IPS-15b (cell line): ENCODE measurements around the gene CLNK.

Experiments
- H3K27me3 ChIP-seq: one replicate; pipeline ENCODE4 v1.6.1; 2013; ENCODE audit warnings: low read length; ENCODE audit not compliant: control insufficient read depth, insufficient read depth
- H3K36me3 ChIP-seq: one replicate; pipeline ENCODE4 v1.6.1; 2013; ENCODE audit warnings: low read length; ENCODE audit not compliant: control insufficient read depth, insufficient read depth
- H3K4me1 ChIP-seq: one replicate; pipeline ENCODE4 v1.6.1; 2013; ENCODE audit warnings: mild to moderate bottlenecking, low read length; ENCODE audit not compliant: control insufficient read depth, insufficient read depth
- H3K4me3 ChIP-seq: one replicate; pipeline ENCODE4 v1.5.1; 2013; ENCODE audit warnings: low read depth, low read length
- H3K9ac ChIP-seq: one replicate; pipeline ENCODE4 v1.6.1; 2013; ENCODE audit warnings: low read depth, mild to moderate bottlenecking, low read length
- H3K9me3 ChIP-seq: one replicate; pipeline ENCODE4 v1.6.1; 2013; ENCODE audit warnings: mild to moderate bottlenecking, low read length; ENCODE audit not compliant: control insufficient read depth, insufficient read depth

The CLNK gene

DNA sequence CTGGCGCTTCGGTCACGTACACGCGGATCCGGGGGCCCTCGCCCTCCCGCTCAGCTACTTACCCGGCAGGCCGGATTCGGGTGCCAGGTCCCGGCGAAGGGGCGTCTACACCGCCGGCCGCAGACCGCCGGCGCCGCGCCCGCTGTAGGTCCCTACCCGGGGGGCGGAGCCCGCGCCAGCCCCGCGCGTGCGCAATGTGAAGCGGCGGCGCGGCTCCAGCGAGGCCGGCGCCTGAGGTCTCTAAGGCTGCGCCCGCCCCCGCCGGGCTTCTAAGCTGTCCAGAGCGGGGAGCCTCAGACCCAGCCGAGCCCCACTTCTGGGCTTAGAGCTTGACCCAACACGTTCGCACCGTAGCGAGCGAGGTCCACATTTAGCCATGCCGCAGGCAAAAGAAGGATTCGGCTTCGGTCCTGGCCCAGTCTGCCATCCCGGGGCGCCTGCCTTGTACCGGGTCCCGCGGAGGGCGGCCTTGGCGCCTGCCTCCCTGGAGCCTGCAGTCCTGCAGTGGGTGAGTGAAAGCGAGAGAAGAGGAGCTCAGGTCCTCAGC lies 227.2 kb downstream of the CLNK start, which contains the start of gene ZNF518B:
ZNF518B (minus strand) TSS at position 172 of the 547 bp plus-strand sequence. CDS start 11,098 bp downstream, outside the sequence.
- peak within 1 kb of the TSS; percentile 72 for H3K4me3 ChIP-seq
- no peak within 1 kb of the TSS for H3K9ac ChIP-seq
- peaks cover 77% of the 10 kb centered on the region for H3K27me3 ChIP-seq
- H3K4me1 ChIP-seq, result peaks cover 8% of the 10 kb centered on the region
- H3K9me3 ChIP-seq, result no peaks in the 10 kb centered on the region
- H3K36me3 ChIP-seq, result no peaks in the 10 kb centered on the region

GRCh38 chr4:10456595-10457254 lies 227.8 kb downstream of the CLNK start:
- no peak overlapping the region for H3K9ac ChIP-seq
- H3K27me3 ChIP-seq, result peaks cover 70% of the 10 kb centered on the region
- H3K4me1 ChIP-seq, result peaks cover 8% of the 10 kb centered on the region
- H3K4me3 ChIP-seq, result peak overlapping the region; percentile 72
- H3K9me3 ChIP-seq, result no peaks in the 10 kb centered on the region
- no peaks in the 10 kb centered on the region for H3K36me3 ChIP-seq

- H3K9me3 ChIP-seq, result no peaks in the 10 kb centered on the region
- H3K27me3 ChIP-seq, result peaks cover 67% of the 10 kb centered on the region
- H3K4me3 ChIP-seq, result peak overlapping the region; percentile 72
- no peaks in the 10 kb centered on the region for H3K36me3 ChIP-seq
- H3K4me1 ChIP-seq, result peaks cover 8% of the 10 kb centered on the region
- H3K9ac ChIP-seq, result no peak overlapping the region
Observed at GRCh38 chr4:10456260-10456594, 228.3 kb downstream of the CLNK start.

DNA sequence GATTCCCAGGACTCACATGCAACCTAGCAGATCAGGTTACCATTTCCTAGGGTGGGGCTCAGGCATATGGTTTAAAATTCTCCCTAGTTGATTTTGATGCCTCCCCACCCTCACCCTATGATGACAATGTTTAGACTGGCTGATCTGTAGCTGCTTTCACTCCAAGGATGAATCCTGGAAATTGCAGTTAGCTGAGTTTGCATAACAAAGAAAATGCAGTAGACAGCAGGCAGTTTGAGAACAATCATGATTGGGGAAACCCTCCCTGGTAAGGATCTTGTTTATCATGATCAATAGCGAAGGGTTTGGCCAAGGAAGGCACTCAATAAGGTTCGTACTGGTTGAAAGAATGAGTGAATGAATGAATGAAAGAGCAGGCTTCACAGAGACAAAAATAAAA lies 229.4 kb downstream of the CLNK start:
- H3K27me3 ChIP-seq, result peaks cover 56% of the 10 kb centered on the region
- H3K4me3 ChIP-seq, result peak overlapping the region; percentile 4
- H3K4me1 ChIP-seq, result peaks cover 8% of the 10 kb centered on the region
- no peaks in the 10 kb centered on the region for H3K9me3 ChIP-seq
- H3K9ac ChIP-seq, result no peak overlapping the region
- H3K36me3 ChIP-seq, result no peaks in the 10 kb centered on the region

DNA sequence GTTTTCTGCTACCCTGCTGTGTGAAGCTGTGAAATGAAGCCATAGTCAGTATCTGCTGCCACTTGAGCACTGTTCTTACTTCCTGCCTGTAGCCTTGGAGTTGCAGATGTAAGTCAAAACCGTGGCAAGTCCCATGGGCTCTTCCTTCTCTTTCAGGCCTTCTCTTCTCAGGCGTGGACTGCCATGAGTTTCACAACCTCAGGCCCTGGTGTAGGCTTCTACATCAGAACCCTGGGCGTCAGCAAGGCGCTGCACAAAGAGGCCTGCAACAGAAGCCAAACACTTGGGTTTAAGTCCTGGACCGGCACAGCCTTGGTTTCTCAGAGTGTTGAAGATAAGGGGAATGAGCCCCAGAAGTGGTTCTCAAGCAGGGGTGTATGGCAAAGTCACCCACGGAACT lies 229.8 kb downstream of the CLNK start:
- peaks cover 53% of the 10 kb centered on the region for H3K27me3 ChIP-seq

GRCh38 chr4:10454121-10454520 lies 230.4 kb downstream of the CLNK start:
- Histone ChIP-seq H3K36me3 (no peaks in the 10 kb centered on the region), H3K9ac (no peak overlapping the region)

More for the DNA sequence above, 229.8 kb downstream of the CLNK start:
- H3K9me3 ChIP-seq, result no peaks in the 10 kb centered on the region
- peak overlapping the region; percentile 4 for H3K4me3 ChIP-seq
- H3K9ac ChIP-seq, result no peak overlapping the region
- no peaks in the 10 kb centered on the region for H3K36me3 ChIP-seq
- peaks cover 8% of the 10 kb centered on the region for H3K4me1 ChIP-seq

DNA sequence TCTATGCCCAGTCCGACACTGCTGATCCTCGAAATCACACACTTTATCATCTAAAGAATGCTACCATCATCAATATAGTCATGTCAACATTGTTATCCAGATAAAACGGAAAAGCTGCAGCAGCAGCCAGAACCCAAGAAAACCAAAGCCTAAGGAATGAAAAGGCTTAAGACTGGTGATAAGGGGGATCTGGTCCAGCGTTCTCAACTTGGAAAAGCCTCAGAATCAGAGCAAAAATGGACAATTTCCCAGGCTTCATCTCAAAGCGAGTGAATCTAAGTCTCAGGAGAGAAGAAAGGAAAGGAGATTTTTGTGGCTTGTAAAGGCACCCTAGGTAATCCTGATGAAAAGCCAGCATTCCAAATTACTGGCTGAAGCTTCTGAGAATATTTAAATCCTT lies 235.6 kb downstream of the CLNK start:
- H3K4me1 ChIP-seq, result no peaks in the 10 kb centered on the region
- H3K9me3 ChIP-seq, result no peaks in the 10 kb centered on the region
- H3K27me3 ChIP-seq, result peaks cover 6% of the 10 kb centered on the region
- H3K4me3 ChIP-seq, result no peak overlapping the region
- H3K9ac ChIP-seq, result no peak overlapping the region
- no peaks in the 10 kb centered on the region for H3K36me3 ChIP-seq

More at GRCh38 chr4:10454121-10454520, 230.4 kb downstream of the CLNK start:
- Histone ChIP-seq H3K4me1 (peaks cover 8% of the 10 kb centered on the region), H3K27me3 (peaks cover 47% of the 10 kb centered on the region), H3K9me3 (no peaks in the 10 kb centered on the region), H3K4me3 (peak overlapping the region; percentile 4)

DNA sequence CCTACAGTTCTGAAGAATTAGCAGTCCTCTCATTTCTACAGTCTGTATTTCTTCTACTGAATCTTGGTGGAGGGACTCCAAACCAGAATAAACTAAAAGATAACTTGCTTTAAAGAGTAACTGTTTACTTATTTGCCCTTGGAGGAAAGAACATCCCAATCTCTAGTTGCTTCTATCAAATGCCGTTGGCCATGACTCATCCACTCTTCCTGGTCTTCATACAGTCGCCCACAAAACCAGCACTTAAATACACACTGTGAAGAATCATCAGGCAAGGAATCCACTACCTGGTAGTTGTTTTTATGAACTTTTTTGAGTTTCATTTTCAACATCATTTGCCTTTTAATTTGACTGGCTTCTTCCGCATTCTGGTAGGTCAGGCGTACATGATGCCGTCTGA lies 241.6 kb downstream of the CLNK start:
- no peaks in the 10 kb centered on the region for H3K4me1 ChIP-seq
- no peak overlapping the region for H3K9ac ChIP-seq
- no peak overlapping the region for H3K4me3 ChIP-seq
- no peaks in the 10 kb centered on the region for H3K9me3 ChIP-seq
- no peaks in the 10 kb centered on the region for H3K36me3 ChIP-seq
- H3K27me3 ChIP-seq, result no peaks in the 10 kb centered on the region

DNA sequence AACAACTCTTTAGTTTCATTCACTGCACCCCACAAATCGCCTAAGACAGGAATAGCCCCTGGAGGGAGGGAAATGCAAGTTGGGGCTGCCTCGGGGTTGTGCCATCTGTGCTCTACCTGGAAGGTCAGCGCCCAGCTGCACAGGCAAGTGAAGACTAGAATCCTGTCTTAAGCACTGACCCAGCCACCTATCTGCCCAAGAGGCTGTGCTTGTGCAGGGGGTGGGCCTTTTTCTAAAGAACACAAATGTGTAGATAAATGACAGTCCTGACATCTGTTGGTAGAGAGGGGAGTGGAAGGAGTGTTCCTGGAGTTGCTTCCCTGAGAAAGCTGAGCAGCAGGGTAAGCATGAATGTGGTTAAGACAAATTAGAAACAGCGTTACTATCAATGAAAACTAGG lies 243.1 kb downstream of the CLNK start:
- Histone ChIP-seq H3K9me3 (no peaks in the 10 kb centered on the region), H3K4me3 (no peak overlapping the region), H3K9ac (no peak overlapping the region), H3K4me1 (no peaks in the 10 kb centered on the region), H3K27me3 (no peaks in the 10 kb centered on the region), H3K36me3 (no peaks in the 10 kb centered on the region)

DNA sequence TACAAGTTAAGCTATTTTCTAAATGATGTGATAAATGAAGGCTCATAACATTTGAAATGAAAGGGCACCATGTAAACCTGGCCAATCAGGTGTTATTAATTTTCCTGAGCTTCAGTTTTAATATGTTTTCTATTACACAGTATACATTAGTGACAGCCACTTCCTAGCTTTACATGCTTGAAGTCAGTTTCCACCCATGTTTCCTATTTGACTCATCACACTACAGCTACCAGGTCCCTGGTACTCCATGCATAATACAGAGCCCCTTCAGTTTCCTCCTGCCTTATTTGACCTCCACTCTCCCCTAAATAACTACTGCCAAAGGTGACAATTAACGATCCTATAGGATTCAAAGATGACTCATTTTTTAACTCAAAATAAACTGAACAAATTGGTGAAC lies 245.6 kb downstream of the CLNK start:
- Histone ChIP-seq H3K27me3 (no peaks in the 10 kb centered on the region), H3K9ac (no peak overlapping the region), H3K4me3 (no peak overlapping the region), H3K36me3 (no peaks in the 10 kb centered on the region), H3K9me3 (no peaks in the 10 kb centered on the region), H3K4me1 (no peaks in the 10 kb centered on the region)

DNA sequence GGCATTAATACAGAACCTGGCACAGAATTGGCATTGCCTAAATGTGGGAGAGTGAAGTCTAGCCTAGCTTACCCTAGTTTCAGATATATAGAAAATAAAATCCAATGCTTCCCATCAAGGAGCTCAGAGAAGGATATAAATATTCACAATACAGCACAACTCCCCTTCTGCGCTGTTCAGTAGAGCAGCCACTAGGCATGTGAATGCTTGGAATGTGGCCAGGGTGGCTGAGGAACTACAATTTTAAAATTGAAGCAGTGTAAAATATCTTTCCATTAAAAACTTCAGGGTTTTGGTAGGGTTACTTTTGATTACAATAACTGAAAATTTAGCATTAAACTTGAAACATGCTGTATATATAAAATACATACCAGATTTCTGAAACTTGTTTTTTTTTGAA lies 246.8 kb downstream of the CLNK start:
- H3K9ac ChIP-seq, result no peak overlapping the region
- H3K36me3 ChIP-seq, result no peaks in the 10 kb centered on the region
- no peaks in the 10 kb centered on the region for H3K27me3 ChIP-seq
- peaks cover under 1% of the 10 kb centered on the region for H3K4me1 ChIP-seq
- no peak overlapping the region for H3K4me3 ChIP-seq
- H3K9me3 ChIP-seq, result no peaks in the 10 kb centered on the region
